ENCODE data around the gene MAVS. TPM values are rescaled to one million over a fixed set of nuclear protein-coding genes. Genes with fewer than 3 reads are reported as not detected.

The MAVS gene
- total RNA-seq, 1 experiment from 2014 or later: 38.7 TPM

DNA sequence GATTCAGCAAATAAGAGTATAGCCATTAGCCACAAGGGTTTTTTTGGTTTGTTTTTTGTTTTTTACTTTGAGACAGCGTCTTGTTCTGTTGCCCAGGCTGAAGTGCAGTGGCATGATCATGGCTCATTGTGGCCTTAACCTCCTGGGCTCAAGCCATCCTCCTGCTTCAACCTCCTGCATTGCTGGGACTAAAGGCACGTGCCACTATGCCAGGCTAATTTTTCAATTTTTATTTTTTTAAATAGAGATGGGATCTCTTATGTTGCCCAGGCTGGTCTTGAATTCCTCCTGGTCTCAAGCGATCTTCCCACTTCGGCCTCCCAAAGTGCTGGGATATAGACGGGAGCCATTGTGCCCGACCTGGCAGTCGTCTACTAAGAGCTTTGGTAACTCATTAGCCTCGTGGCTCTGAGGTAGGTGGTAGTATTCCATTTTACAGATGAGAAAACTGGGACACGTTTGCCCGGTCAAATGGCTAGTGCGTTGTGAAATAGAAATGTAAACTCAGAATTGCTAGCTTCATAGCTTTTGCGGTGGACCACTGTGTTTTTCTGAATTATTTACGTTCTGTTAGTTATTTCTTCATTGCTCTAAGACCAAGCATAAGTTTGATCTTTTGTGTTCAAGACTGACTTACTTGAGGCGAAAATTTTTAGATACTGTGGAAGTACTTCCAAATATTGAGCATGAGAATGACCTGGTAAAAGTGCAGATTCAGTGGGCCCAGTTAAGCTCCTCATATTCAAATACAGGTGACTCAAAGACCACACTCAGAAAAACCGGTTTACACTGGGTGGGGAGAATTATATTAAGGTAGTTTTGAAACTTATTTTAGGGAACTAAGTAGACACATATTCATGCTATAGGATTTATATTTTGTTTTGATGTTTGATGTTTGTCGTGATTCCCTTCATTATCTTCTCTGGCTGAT is 44.6 kb downstream of the MAVS start:
- H3K9ac ChIP-seq (ENCODE audit: low read length): peak overlapping the region; percentile 87
- H3K9me3 ChIP-seq (ENCODE audit: low read length): no peaks in the 10 kb centered on the region
- peaks cover 89% of the 10 kb centered on the region for H3K79me2 ChIP-seq (ENCODE audit: low read length)
- H3F3A ChIP-seq (ENCODE audit: low read length, unreplicated experiment): no peaks in the 10 kb centered on the region
- peak overlapping the region; percentile 50 for H3K27ac ChIP-seq (ENCODE audit: low read length)
- H3K27me3 ChIP-seq (ENCODE audit: low read length): no peaks in the 10 kb centered on the region
- CTCF ChIA-PET: interaction anchor here (0.6 kb wide), 2 partner anchors 105 to 110 kb away, joined by 3 read pairs; partner anchors contain the start of genes CENPB and SPEF1
- H4K20me1 ChIP-seq (ENCODE audit: low read length): peaks cover 56% of the 10 kb centered on the region
- POLR2A ChIA-PET (ENCODE audit: unreplicated experiment): interaction anchor here (0.6 kb wide), 2 partner anchors 70 to 185 kb away, joined by 4 read pairs; no protein-coding TSS in a partner anchor
- H3K4me3 ChIP-seq (ENCODE audit: low read length): peak overlapping the region; percentile 79
- TF ChIP-seq, protein P1, sequence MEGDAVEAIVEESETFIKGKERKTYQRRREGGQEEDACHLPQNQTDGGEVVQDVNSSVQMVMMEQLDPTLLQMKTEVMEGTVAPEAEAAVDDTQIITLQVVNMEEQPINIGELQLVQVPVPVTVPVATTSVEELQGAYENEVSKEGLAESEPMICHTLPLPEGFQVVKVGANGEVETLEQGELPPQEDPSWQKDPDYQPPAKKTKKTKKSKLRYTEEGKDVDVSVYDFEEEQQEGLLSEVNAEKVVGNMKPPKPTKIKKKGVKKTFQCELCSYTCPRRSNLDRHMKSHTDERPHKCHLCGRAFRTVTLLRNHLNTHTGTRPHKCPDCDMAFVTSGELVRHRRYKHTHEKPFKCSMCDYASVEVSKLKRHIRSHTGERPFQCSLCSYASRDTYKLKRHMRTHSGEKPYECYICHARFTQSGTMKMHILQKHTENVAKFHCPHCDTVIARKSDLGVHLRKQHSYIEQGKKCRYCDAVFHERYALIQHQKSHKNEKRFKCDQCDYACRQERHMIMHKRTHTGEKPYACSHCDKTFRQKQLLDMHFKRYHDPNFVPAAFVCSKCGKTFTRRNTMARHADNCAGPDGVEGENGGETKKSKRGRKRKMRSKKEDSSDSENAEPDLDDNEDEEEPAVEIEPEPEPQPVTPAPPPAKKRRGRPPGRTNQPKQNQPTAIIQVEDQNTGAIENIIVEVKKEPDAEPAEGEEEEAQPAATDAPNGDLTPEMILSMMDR (conservative IDR thresholded peaks at IDR 0.05; ENCODE audit: low read depth, low read length): no peak
- no peak for TF ChIP-seq EZH2phosphoT487 (IDR thresholded peaks at IDR 0.05; ENCODE audit: borderline replicate concordance, low read length)
- peaks cover 11% of the 10 kb centered on the region; the same call in 1 of the 2 replicates for H3K36me3 ChIP-seq (ENCODE audit: low read depth, low read length)
- ATAC-seq (no peak), DNase-seq (peak; percentile 67)
- H3K4me1 ChIP-seq (ENCODE audit: insufficient read depth, low read length): peaks cover 39% of the 10 kb centered on the region
- H2AFZ ChIP-seq (ENCODE audit: low read length): no peak overlapping the region
- BruUV-seq (replicated peaks): no TSS peak
- H3K4me2 ChIP-seq (ENCODE audit: low read length): peak overlapping the region; percentile 99
- intact Hi-C loops (cut with micrococcal nuclease): loop anchor here (1.0 to 5.0 kb wide), 3 partner anchors 7 to 196 kb away; partner anchors contain the start of gene RNF24
- H3K9me2 ChIP-seq (replicated peaks; ENCODE audit: low read length): no peaks in the 10 kb centered on the region

DNA sequence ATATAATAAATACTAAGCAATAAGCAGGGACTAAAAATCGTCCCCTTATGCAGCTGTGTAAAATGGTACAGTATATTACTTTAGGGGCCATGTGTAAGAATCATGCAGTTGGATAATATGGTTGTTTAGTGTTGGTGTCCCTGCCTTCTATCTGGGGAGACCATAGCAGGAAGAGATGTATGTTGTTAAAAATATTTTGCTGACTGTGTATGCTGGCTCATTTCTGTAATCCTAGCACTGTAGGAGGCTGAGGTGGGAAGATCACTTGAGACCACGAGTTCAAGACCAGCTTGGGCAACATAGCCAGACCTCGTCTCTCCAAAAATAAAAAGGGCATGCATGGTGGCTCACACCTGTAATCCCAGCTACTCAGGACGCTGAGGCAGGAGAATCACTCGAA is 48.2 kb downstream of the MAVS start:
- Histone ChIP-seq H3K79me2 (ENCODE audit: low read length) (peaks cover 100% of the 10 kb centered on the region), H4K20me1 (ENCODE audit: low read length) (peaks cover 91% of the 10 kb centered on the region), H3K27ac (ENCODE audit: low read length) (no peak overlapping the region), H3K27me3 (ENCODE audit: low read length) (no peaks in the 10 kb centered on the region), H2AFZ (ENCODE audit: low read length) (no peak overlapping the region), H3K4me1 (ENCODE audit: insufficient read depth, low read length) (peaks cover 46% of the 10 kb centered on the region), H3K9me3 (ENCODE audit: low read length) (no peaks in the 10 kb centered on the region), H3K4me3 (ENCODE audit: low read length) (no peak overlapping the region), H3K9ac (ENCODE audit: low read length) (no peak overlapping the region), H3F3A (ENCODE audit: low read length, unreplicated experiment) (no peaks in the 10 kb centered on the region), H3K4me2 (ENCODE audit: low read length) (no peak overlapping the region), H3K9me2 (replicated peaks; ENCODE audit: low read length) (no peaks in the 10 kb centered on the region), H3K36me3 (ENCODE audit: low read depth, low read length) (peaks cover 23% of the 10 kb centered on the region)
- no TSS peak for BruUV-seq (replicated peaks)
- TF ChIP-seq EZH2 (IDR thresholded peaks at IDR 0.05; ENCODE audit: low read length, unreplicated experiment) (no peak), EZH2phosphoT487 (IDR thresholded peaks at IDR 0.05; ENCODE audit: borderline replicate concordance, low read length) (no peak)
- TF ChIP-seq, protein P1 (conservative IDR thresholded peaks at IDR 0.05; ENCODE audit: low read depth, low read length): no peak
- ATAC-seq (no peak), DNase-seq (no peak)
- ChIA-PET CTCF (no interaction called here), POLR2A (ENCODE audit: unreplicated experiment) (no interaction called here)
- intact Hi-C loops (cut with micrococcal nuclease): loop anchor here (5.0 kb wide), 1 partner anchor 193 kb away; no protein-coding TSS in a partner anchor

DNA sequence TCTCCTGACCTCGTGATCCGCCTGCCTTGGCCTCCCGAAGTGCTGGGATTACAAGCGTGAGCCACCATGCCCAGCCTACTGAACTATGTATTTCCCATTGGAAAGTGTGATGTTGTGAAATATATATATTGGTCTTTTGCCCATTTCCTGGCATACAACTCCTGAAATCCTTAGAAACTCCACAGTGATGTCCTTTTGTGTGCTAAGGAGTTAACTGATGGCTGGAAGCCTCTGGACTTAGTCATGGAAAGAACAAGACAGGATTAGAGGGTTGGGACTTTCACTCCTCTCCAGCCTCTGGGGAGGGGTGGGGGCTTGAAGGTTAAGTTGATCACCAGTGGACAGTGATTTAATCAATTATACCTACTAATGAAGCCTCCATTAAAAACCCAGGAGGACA is 49.7 kb downstream of the MAVS start:
- peaks cover 45% of the 10 kb centered on the region for H3K4me1 ChIP-seq (ENCODE audit: insufficient read depth, low read length)

More for the DNA sequence above, 49.7 kb downstream of the MAVS start:
- peaks cover 87% of the 10 kb centered on the region for H4K20me1 ChIP-seq (ENCODE audit: low read length)
- no peak for ATAC-seq
- H3K27ac ChIP-seq (ENCODE audit: low read length): no peak overlapping the region
- H3K4me2 ChIP-seq (ENCODE audit: low read length): no peak overlapping the region
- H3K4me3 ChIP-seq (ENCODE audit: low read length): no peak overlapping the region
- H3K36me3 ChIP-seq (ENCODE audit: low read depth, low read length): peaks cover 23% of the 10 kb centered on the region
- H2AFZ ChIP-seq (ENCODE audit: low read length): no peak overlapping the region
- no TSS peak for BruUV-seq (replicated peaks)
- intact Hi-C loops (cut with micrococcal nuclease): no loop called here
- no peaks in the 10 kb centered on the region for H3F3A ChIP-seq (ENCODE audit: low read length, unreplicated experiment)
- CTCF ChIA-PET: no interaction called here
- peaks cover 100% of the 10 kb centered on the region for H3K79me2 ChIP-seq (ENCODE audit: low read length)
- no peak for DNase-seq
- H3K9me3 ChIP-seq (ENCODE audit: low read length): no peaks in the 10 kb centered on the region
- POLR2A ChIA-PET (ENCODE audit: unreplicated experiment): no interaction called here
- no peaks in the 10 kb centered on the region for H3K9me2 ChIP-seq (replicated peaks; ENCODE audit: low read length)
- TF ChIP-seq EZH2phosphoT487 (IDR thresholded peaks at IDR 0.05; ENCODE audit: borderline replicate concordance, low read length): no peak
- TF ChIP-seq, protein P1 (conservative IDR thresholded peaks at IDR 0.05; ENCODE audit: low read depth, low read length): no peak
- TF ChIP-seq EZH2 (IDR thresholded peaks at IDR 0.05; ENCODE audit: low read length, unreplicated experiment): no peak
- no peaks in the 10 kb centered on the region for H3K27me3 ChIP-seq (ENCODE audit: low read length)
- no peak overlapping the region for H3K9ac ChIP-seq (ENCODE audit: low read length)
